Stimulated activated CD8-positive, alpha-beta memory T cell treated with anti-CD3 and anti-CD28 coated beads, Interleukin-15, amount 100 ng/mL, for 48 hours (primary cell): ENCODE results near the gene FCF1.
"Not testable (repeated sequence)": the region's sequence is repeated elsewhere in the genome, so short reads cannot be mapped to it uniquely, and the experiment has no call there.

Source experiments
- DNase-seq, 2 donors: peaks; one replicate each; pipeline ENCODE4 v3.0.0-alpha.2; 2020; ENCODE audit warnings: low read depth in 2 of 2

FCF1 gene

DNA sequence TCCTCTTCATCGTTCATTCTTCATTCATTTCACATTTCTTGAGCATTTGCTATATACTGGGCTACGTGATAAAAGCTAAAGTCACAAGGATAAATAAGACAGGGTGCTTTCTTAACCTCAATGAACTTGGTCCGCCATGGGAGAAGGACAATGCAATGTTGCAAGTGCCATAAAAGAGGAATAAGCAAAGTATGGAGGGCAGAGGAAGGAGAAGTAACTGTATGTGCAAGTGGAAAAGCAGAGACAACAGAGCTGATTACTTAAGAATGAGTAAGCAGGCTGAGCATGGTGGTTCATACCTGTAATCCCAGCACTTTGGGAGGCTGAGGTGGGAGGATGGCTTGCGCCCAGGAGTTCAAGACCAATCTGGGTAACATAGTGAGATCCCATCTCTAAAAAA, 14.5 kb upstream of the FCF1 start:
- DNase-seq: no peak

DNA sequence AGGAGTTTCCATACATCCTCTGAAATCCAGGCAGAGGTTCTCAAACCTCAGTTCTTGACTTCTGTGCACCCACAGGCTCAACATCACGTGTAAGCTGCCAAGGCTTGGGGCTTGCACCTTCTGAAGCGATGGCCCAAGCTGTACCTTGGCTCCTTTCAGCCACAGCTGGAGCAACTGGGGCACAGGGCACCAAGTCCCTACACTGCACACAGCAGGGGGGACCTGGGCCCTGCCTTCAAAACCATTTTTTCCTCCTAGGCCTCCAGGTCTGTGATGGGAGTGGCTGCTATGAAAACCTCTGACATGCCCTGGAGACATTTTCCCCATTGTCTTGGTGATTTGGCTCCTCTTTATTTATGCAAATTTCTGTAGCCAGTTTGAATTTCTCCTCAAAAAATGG, 10.7 kb upstream of the FCF1 start:
- DNase-seq: no peak

DNA sequence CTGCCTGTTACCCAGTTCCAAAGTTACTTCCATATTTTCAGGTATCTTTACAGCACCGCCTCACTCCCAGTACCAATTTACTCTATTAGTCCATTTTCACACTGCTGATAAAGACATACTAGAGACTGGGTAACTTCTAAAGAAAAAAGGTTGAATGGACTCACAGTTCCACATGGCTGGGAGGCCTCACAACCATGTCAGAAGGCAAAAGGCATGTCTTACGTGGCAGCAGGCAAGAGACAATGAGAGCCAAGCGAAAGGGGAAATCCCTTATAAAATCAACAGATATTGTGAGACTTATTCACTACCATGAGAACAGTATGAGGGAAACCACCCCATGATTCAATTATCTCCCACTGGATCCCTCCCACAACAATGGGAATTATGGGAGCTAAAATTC, 9.9 kb upstream of the FCF1 start:
- no peak for DNase-seq

DNA sequence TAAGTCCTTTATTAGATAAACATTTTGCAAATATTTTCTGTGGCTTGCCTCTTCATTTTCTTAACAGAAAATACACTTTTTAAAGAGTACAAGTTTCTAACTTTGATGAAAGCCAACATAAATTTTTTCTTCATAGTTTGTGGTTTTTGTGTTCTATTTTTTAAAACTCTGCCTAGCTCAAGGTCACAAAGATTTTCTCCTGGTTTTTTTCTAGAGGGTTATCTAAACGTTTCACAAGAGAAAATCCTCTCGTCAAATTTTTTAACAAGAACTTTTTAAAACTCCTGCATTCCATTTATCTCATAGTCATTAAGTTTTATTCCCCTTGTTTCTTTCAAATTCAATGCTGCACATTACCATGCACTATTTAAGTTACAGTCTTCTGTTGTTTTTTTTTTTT, 8.3 kb upstream of the FCF1 start:
- DNase-seq: no peak

DNA sequence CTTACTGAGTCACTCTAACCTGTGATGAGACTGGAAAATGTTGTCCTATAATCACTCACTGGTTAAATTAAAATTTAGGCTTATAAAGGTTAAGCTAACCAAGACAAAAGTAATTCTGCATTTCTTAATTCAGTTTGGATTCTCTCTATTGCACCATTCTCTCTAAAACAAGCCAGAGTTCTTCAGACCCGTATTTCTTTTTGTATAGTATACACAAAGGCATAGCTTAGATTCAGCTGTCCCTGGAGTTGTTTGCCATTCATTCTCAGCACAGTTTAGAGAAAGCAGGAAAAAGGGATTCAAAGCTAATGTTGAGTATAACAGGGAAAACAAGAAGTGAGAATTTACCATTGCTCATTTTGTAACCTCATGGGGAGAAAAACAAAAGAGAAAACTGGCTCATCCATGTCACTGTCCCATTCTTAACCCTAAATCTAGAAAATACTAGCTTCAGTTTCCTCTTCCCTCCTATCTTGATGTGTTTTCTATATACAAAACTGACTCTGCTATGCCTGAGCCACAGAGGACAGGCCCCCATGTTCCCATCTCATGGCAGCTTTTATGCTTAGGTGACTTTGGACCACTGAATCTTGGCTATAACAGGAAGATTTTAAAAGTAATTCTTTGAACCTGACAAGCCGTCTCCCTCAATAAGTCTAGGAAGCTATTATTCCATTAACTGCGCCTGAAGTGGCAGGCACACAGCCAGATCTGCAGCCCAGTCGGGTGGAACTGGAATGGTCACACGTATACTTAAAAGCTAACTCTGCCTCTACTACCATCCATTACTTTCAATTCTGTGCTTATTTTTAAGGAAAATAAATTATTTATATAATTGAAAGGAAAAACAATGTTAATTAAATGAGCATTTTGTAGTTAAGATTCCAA, 7.1 kb upstream of the FCF1 start:
- no peak for DNase-seq

DNA sequence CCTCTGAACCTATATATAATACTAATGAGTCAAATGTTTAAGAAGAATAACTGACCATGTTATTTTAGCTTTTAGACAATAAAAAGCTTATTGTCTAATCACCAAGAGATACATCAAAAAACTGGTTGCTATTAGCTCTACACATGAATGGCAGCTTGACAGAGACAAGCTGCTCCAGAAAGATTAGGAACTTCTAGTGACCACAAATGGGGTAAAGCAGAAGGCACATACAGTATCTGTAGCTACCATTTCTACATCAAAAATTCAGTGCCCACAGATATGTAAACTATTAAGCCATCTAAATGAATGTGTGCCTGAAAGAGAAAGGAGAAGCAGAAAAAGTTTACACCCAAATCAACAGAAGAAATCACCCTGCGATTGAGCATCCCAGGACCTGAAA, 2.5 kb upstream of the FCF1 start:
- DNase-seq: no peak

DNA sequence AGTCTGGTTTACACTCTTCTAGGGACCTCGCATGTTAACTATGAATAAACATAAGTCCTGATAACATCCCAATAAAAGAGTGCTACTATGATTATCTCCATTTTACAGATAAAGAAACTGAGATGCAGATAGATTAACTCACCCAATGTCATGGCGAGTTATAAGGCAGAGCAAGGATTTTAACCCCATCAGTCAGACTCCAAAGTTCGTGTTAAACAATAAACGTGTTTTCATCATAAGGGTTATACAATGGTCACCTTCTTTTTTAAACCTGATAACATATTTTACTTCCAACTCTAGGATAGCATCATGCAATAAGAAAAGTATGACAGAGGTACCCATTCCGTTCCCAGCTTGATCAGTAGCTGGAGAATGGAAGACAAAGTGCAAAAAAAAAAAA, 1.3 kb upstream of the FCF1 start:
- no peak for DNase-seq

DNA sequence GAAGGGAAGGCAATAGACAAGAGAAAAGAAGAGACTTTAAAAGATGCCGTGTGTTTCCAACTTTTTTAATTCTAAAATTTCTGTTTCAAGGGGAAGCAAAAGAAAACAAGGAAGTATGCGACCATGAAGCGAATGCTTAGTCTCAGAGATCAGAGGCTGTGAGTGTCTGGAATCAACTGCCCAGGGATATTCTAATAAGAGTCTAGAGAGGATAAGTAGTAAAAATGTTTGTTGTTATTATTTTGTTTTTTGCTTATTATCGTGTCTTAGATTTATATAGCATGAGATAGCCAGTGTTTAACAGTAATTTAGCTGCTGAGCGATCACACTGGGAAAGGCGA, 421 bp downstream of the FCF1 start:
- no peak for DNase-seq

DNA sequence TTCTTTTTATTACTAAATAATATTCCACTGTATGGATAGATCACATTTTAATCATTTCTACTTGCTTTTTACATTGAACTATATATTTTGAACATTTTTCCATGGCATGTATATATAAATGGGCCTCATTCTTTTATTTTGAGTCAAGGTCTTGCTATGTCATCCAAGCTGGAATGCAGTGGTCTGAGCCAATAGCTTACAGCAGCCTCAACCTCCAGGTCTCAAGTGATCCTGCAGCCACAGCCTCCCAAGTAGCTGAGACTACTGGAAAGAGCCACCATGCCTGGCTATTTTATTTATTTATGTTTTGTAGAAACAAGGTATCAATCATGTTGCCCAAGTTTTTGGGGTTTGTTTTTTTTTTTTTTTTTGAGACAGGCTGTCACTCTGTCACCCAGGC, 7.6 kb downstream of the FCF1 start:
- no peak for DNase-seq

DNA sequence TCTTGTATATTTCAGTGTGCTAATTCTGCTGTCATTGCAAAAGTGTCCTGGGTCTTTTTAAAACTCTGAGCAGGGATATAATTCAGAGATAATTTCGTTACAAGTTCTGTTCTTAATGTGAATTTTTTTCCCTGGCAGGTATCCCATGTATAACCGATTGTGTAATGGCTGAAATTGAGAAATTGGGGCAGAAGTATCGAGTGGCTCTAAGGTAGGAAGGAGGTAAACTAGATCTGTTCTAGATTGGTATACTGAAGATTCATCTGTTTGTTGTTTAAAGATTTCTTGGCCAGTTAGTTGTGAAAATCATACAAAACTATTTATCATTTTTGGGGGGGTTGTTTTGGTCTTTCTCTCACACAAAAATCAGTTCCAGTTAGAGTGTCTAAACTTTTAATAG, 10.2 kb downstream of the FCF1 start:
- DNase-seq: no peak

DNA sequence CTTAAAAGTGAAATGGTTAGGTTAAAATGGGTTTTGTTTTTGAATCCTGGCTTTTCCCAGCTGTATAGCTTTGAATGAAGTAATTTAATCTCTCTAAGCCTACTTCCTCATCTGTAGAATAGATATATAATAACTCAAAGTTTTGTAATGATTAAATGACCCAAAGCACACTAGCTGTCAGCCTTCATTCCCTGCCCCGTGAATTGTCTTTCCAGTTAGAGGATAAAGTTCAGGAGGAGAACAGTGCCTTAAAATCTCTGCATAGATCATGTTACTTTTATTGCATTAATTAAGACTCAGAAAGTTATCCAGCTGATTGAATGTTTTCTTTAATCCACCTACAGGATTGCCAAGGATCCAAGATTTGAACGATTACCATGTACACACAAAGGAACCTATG, 19.4 kb downstream of the FCF1 start:
- no peak for DNase-seq

DNA sequence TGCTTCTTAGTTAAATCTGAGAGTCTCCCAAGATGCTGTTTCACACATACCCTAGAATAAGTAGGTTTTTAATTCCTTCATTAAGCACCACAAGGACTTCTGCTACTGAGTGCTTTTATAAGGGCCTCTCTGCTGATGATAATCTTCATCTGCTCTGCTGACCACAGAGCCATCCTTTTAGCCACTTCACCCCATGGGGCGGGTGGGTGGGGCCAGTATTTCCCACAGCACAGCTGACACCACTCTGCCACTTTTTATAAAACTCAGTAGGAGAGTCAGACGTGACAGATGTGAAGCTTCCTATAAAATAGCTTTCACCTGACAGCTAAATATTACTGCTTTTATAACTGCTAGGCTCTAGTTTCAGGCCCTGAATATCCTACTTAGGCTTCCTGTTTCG, 20.3 kb downstream of the FCF1 start:
- DNase-seq: no peak

DNA sequence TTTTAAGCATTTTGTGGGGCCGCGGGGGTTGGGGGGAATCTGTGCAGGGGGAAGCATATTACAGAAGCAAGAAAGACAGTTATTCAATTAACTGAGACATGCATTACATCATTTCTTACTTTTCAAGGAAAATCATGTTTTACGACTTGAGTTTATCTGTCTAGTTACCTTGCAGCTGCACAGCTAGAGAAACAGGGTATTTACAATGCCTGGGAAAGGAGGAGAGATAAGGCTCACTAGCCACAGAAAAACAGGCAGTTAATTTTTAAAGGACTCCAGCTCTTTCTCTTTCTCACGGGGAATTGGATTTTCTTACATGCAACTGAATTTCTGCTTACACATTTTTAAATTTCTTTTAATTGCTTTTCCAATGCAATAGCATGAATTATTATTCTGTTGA, 22.2 kb downstream of the FCF1 start:
- no peak for DNase-seq

DNA sequence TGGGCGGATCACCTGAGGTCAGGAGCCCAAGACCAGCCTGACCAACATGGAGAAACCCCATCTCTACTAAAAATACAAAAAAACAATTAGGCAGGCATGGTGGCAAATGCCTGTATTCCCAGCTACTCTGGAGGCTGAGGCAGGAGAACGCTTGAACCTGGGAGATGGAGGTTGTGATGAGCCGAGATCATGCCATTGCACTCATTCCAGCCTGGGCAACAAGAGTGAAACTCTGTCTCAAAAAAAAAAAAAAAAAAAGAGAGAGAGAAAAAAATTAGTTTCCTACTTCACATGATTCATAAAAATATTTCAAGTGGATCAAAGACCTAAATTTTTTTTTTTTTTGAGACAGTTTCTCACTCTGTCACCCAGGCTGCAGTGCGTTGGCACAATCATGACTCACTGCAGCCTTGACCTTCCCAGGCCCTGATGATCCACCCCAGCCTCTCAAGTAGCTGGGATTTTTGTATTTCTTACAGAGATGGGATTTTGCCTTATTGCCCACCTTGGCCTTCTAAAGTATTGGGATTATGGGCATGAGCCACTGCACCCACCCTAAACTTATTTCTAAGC, 24.9 kb downstream of the FCF1 start:
- DNase-seq: no peak

DNA sequence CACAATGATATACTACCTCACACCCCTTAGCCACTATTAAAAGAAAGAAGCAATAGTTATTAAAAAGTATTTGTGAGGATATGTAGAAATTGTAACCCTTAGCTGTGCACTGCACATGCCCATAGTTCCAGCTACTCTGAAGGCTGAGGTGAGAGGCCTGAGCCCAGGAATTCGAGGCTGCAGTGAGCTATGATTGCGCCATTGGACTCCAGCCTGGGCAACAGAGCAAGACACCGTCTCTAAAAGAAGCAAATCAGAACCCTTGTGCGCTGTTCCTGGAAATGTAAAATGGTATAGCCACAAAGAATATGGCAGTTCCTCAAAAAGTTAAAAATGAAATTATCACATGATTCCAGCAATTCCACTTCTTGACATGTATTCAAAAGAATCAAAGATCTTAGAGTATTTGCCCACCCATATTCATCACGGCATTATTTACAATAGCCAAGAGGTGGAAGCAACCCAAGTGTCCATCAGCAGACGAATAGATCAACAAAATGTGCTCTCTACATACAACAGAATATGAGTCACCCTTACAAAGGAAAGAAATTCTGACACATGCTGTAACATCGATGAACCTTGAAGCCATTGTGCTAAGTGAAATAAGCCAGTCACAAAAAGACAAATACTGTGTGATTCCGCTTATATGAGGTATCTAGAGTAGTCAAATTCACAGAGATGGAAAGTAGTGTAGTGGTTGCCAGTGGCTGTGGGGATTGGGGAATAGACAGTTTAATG, 26.5 kb downstream of the FCF1 start:
- no peak for DNase-seq

DNA sequence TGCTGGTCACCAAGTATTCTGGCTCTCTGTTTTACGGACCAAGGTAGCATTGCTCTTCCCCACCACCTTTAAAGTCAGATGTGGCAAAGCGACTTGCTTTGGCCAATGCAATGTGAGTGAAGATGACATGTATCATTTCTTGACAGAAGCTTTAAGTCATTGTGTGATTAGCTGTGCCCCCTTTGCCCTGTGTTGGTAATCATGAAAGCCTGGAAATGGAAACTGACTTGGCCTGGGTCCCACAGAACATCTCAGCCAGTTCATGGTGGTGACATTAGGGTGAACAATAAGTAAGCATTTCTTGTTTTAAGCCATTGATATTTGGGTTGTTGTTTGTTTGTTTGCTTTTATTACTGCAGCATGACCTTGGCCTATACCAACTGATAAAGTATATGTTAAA, 34.3 kb downstream of the FCF1 start:
- no peak for DNase-seq

DNA sequence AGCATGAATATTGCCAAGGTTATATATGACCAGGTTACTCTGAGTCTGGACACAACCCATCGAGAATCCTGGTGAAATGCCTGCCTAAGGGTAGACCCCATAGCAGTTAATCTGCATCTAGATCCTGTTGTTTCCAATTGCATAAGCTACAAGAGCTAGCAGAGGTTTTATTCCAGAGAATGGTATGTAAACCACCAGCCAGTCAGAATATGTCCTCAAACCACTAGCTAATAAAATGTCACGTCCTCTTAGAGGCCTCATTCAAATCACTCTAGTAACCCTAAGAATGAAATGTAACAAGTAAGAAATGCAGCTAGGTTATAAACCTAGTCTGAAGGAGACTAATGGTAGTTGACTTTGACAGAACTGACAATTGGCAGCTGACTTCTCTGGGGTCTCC, 41.2 kb downstream of the FCF1 start:
- no peak for DNase-seq

DNA sequence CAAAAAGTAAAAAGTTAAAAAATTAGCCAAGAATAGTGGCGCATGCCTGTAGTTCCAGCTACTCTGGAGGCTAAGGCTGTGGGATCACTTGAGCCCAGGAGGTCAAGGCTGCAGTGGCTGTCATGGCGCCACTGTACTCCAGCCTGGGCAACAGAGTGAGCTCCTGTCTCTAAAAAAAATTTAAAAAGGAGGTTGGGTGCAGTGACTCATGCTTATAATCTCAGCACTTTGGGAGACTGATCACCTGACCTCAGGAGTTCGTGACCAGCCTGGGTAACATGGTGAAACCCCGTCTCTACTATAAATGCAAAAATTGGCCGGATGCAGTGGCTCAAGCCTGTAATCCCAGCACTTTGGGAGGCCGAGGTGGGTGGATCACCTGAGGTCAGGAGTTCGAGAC, 42.0 kb downstream of the FCF1 start:
- no peak for DNase-seq

DNA sequence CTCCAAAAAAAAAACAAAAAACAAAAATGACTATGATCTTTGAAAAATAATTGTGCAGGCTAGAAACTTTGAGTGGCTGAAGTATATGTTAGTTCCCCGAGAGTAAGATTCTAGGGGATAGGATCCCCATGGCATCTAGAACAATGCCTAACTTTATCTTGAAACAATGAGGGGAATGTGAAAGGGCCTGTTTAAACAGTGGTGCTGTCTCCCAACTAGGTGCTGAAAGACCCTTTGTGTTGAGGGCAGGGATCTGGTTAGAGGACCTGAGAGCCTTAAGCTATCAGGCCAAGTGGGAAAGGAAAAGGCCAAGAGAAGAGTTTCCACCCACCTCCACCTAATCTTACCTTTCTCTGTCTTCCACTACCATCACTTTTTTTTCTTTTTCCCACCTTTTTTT, 43.4 kb downstream of the FCF1 start:
- no peak for DNase-seq

DNA sequence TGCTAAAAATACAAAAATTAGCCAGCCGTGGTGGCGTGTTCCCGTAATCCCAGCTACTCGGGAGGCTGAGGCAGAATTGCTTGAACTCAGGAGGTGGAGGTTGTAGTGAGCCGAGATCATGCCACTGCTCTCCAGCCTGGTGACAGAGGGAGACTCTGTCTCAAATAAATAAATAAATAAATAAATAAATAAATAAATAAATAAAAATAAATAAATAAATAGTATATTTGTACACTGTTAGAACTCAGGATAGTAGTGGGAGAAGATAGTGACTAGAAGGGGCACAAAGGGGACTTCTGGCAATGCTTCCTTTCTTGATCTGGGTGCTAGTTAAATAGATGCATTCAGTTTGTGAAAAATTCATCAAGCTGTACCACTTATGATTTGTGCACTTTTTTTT, 45.6 kb downstream of the FCF1 start:
- DNase-seq: not testable (repeated sequence)

DNA sequence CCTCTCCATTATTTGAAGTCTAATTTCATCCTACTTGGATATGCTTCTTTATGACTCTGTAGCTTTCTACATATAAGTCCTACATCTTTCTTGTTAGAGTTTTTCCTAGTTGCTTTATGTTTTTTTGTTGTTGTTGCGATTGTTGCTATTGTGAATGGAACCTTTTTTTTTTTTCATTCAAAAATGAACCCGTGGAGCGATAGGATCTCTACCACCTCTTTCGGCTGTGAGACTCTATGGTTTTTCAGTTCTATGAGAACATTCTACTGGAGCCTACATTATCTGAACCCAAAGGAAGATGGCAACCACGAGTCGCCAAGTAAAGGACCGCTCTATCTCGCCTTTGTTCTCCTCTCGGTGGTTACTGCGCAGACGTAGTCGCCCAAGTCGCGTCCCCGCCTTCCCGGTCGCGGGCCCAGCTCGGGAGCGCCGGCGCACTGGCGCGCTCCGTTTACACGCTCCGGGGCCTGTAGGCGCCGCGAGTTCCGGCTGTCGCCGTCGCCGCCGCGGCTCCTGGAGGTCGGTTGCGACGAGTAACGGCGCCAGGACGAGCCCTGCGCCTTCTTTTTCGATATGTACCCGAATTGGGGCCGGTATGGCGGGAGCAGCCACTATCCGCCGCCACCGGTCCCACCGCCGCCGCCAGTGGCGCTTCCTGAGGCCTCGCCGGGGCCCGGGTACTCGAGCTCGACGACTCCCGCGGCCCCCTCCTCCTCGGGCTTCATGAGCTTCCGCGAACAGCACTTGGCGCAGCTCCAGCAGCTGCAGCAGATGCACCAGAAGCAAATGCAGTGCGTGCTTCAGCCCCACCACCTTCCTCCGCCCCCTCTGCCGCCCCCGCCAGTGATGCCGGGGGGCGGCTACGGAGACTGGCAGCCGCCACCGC, 50.2 kb downstream of the FCF1 start, which contains the start of gene YLPM1:
TSS of gene YLPM1 (plus strand) at position 400 of the 886 bp plus-strand sequence. CDS start at position 574, 174 bp downstream.
- peak; percentile 83 to 88 for DNase-seq
